LHCN-M2 (cell line): ENCODE data around the gene UBE3B. TPM values are rescaled to one million over a fixed set of nuclear protein-coding genes. Genes with fewer than 3 reads are reported as not detected.

Source experiments
- DNase-seq: peaks from one replicate; pipeline ENCODE4 v3.0.0-alpha.2; 2012; ENCODE audit warnings: low read depth
- total RNA-seq: library from RNA; depleted of rRNA; stranded (reverse); fragments of >200 nt; gene quantifications from 2 replicates; pipeline ENCODE4 v1.2.3, GENCODE V29; 2014; rRNA removed

The UBE3B gene
- total RNA-seq, 1 experiment from 2014 or later: 45.9 TPM

- no peak for DNase-seq
Measured at GRCh38 chr12:109572506-109572845, 95.0 kb downstream of the UBE3B start.

- peak; percentile 97 for DNase-seq
Measured at GRCh38 chr12:109573029-109573913, 95.8 kb downstream of the UBE3B start, which contains the start of the genes MMAB and MVK. Gene MMAB (minus strand): TSS chr12:109573504. CDS start chr12:109573480, 24 bp downstream. Gene MVK (plus strand): TSS chr12:109573794. CDS start chr12:109574823, 1,029 bp downstream.

- no peak for DNase-seq
Measured at GRCh38 chr12:109573914-109574244, 96.4 kb downstream of the UBE3B start.

- DNase-seq: no peak
Measured at GRCh38 chr12:109575683-109576082, 98.2 kb downstream of the UBE3B start.

- no peak for DNase-seq
Measured at GRCh38 chr12:109577311-109577710, 99.9 kb downstream of the UBE3B start.

- DNase-seq: no peak
Measured at GRCh38 chr12:109578330-109578927, 101.0 kb downstream of the UBE3B start.

GRCh38 chr12:109579639-109580038 lies 102.2 kb downstream of the UBE3B start:
- no peak for DNase-seq

GRCh38 chr12:109580272-109580671 lies 102.8 kb downstream of the UBE3B start:
- no peak for DNase-seq

- DNase-seq: no peak
Measured at GRCh38 chr12:109580684-109581333, 103.4 kb downstream of the UBE3B start.

- no peak for DNase-seq
Measured at GRCh38 chr12:109581334-109581691, 103.9 kb downstream of the UBE3B start.

GRCh38 chr12:109581856-109582255 lies 104.4 kb downstream of the UBE3B start:
- peak; percentile 76 for DNase-seq

- peak; percentile 10 for DNase-seq
Measured at GRCh38 chr12:109582636-109583035, 105.2 kb downstream of the UBE3B start.

GRCh38 chr12:109583733-109584132 lies 106.3 kb downstream of the UBE3B start:
- no peak for DNase-seq

Other genes with a start within 250 kb of the UBE3B start
- gene FOXN4, start 168.3 kb upstream of the UBE3B start, total RNA-seq: not detected in 2 replicates
- gene MYO1H, start 129.7 kb upstream of the UBE3B start, total RNA-seq: not detected in 2 replicates
- 25.7 and 40.1 TPM in 2 replicates for gene KCTD10, start 334 bp upstream of the UBE3B start, total RNA-seq
- 25.3 and 26.6 TPM in 2 replicates for gene MMAB, start 95.9 kb downstream of the UBE3B start, total RNA-seq
- gene MVK, start 96.2 kb downstream of the UBE3B start, total RNA-seq: 13.8 and 15.3 TPM in 2 replicates
- 1.2 and 1.7 TPM in 2 replicates for gene FAM222A, start 236.2 kb downstream of the UBE3B start, total RNA-seq